ENCODE data around the gene DAPK1.
"Not testable (repeated sequence)": the region's sequence is repeated elsewhere in the genome, so short reads cannot be mapped to it uniquely, and the experiment has no call there.

The DAPK1 gene

DNA sequence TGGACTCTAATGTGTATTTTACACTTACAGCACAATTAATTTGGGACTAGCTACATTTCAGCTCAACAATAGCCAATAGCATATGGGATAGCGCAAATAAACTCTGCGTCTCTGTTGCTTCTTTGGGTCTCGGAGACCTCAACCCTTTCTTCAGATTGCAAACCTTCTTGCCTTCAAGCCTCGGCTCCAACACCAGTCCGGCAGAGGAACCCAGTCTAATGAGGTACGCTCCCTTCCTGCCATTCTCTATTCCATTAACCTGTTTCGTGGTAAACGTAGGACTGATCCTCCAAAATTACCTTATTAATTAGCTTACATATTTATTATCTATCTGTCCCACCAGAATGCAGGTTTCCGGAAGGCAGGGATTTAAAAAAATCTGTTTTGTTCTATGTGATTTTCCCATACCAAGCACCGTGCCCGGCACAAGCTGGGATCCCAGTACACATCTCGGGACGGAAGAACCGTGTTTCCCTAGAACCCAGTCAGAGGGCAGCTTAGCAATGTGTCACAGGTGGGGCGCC is 525 bp upstream of the DAPK1 start:
- Histone ChIP-seq H3K27me3 (ENCODE audit: control insufficient read depth in 5 of 5, insufficient read depth in 4 of 5, low read length in 5 of 5) (peaks cover 0 to 4% (median 0%) of the 10 kb centered on the region in 5 donors), H3K4me3 (ENCODE audit: low read depth in 1 of 5, low read length in 5 of 5) (peak overlapping the region; percentile 70 to 88 (median 83)), H3K9ac (ENCODE audit: low read length in 5 of 5) (peak overlapping the region in 3 of 5 donors; percentile 54 to 82 (median 60)), H3K27ac (ENCODE audit: low read depth, low read length) (no peak overlapping the region), H3K9me3 (ENCODE audit: control insufficient read depth in 5 of 5, low read length in 5 of 5) (no peaks in the 10 kb centered on the region), H3K4me1 (ENCODE audit: control insufficient read depth in 5 of 5, insufficient read depth in 5 of 5, low read length in 5 of 5) (peaks cover 5 to 39% (median 32%) of the 10 kb centered on the region in 5 donors), H3K36me3 (ENCODE audit: control insufficient read depth in 5 of 5, insufficient read depth in 5 of 5, low read length in 5 of 5) (no peaks in the 10 kb centered on the region)

DNA sequence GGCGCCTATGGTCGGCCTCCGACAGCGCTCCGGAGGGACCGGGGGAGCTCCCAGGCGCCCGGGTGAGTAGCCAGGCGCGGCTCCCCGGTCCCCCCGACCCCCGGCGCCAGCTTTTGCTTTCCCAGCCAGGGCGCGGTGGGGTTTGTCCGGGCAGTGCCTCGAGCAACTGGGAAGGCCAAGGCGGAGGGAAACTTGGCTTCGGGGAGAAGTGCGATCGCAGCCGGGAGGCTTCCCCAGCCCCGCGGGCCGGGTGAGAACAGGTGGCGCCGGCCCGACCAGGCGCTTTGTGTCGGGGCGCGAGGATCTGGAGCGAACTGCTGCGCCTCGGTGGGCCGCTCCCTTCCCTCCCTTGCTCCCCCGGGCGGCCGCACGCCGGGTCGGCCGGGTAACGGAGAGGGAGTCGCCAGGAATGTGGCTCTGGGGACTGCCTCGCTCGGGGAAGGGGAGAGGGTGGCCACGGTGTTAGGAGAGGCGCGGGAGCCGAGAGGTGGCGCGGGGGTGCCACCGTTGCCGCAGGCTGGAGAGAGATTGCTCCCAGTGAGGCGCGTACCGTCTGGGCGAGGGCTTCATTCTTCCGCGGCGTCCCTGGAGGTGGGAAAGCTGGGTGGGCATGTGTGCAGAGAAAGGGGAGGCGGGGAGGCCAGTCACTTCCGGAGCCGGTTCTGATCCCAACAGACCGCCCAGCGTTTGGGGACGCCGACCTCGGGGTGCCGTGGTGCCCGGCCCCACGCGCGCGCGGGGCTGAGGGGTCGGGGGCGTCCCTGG is 561 bp downstream of the DAPK1 start:
- Histone ChIP-seq H3K4me3 (ENCODE audit: low read depth in 1 of 5, low read length in 5 of 5) (peak overlapping the region; percentile 48 to 88 (median 83)), H3K9ac (ENCODE audit: low read length in 5 of 5) (peak overlapping the region in 4 of 5 donors; percentile 68 to 84 (median 80)), H3K36me3 (ENCODE audit: control insufficient read depth in 5 of 5, insufficient read depth in 5 of 5, low read length in 5 of 5) (no peaks in the 10 kb centered on the region), H3K27ac (ENCODE audit: low read depth, low read length) (peak overlapping the region; percentile 46), H3K9me3 (ENCODE audit: control insufficient read depth in 5 of 5, low read length in 5 of 5) (no peaks in the 10 kb centered on the region), H3K27me3 (ENCODE audit: control insufficient read depth in 5 of 5, insufficient read depth in 4 of 5, low read length in 5 of 5) (peaks cover 0 to 2% (median 0%) of the 10 kb centered on the region in 5 donors), H3K4me1 (ENCODE audit: control insufficient read depth in 5 of 5, insufficient read depth in 5 of 5, low read length in 5 of 5) (peaks cover 5 to 47% (median 41%) of the 10 kb centered on the region in 5 donors)

DNA sequence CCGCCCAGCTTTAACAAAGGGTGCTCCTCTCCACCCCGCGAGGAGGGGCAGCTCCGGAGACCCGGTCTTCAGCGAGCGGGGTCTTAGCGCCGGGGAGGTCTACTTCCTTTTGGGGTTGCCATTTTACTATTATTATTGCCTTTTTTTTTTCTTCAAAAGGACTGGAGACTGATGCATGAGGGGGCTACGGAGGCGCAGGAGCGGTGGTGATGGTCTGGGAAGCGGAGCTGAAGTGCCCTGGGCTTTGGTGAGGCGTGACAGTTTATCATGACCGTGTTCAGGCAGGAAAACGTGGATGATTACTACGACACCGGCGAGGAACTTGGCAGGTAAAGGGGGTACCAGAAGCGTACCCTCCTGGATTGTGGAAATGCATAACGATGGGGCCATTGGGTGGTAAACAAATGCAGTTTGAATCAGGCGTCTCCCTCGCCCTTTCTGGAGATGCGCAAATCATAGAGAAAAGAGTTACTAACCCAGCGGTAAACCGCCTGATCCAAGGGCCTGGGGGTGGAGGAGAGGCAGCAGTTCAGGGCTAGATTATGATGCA is 1.2 kb downstream of the DAPK1 start:
- no peaks in the 10 kb centered on the region for H3K36me3 ChIP-seq (ENCODE audit: control insufficient read depth in 5 of 5, insufficient read depth in 5 of 5, low read length in 5 of 5)
- H3K27ac ChIP-seq (ENCODE audit: low read depth, low read length): peak overlapping the region; percentile 33
- H3K4me3 ChIP-seq (ENCODE audit: low read depth in 1 of 5, low read length in 5 of 5): peak overlapping the region; percentile 77 to 88 (median 86)
- peak overlapping the region in 4 of 5 donors; percentile 60 to 84 (median 80) for H3K9ac ChIP-seq (ENCODE audit: low read length in 5 of 5)
- H3K9me3 ChIP-seq (ENCODE audit: control insufficient read depth in 5 of 5, low read length in 5 of 5): no peaks in the 10 kb centered on the region
- H3K27me3 ChIP-seq (ENCODE audit: control insufficient read depth in 5 of 5, insufficient read depth in 4 of 5, low read length in 5 of 5): no peaks in the 10 kb centered on the region
- H3K4me1 ChIP-seq (ENCODE audit: control insufficient read depth in 5 of 5, insufficient read depth in 5 of 5, low read length in 5 of 5): peaks cover 5 to 48% (median 41%) of the 10 kb centered on the region in 5 donors

DNA sequence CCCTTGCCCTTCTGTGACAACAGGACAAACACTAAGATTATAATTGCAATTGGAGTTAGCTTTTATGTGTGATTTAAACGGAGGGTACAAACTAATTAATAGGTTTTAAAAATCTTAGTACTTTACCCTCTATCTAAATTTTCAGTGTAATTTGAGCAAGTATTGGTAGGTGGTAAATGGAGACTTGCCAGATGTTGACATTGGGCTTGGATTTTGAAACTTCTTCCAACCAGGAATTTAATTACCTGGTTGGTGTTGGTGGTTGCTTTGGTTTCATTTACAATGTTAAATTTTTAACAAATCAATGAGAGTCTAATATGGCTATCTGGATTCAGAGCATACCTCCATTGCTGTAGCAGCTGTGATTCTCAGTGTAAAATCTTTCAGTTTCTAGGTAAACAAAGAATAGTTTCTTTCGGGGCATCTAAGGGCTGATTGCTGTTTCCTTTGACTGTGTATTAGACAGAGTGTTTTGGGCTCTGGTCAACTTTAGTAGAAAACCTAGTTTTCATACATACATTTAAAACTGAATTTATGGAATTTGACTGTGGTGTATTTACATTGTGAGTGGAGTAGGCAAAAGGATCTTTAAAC is 1.9 kb downstream of the DAPK1 start:
- Histone ChIP-seq H3K9ac (ENCODE audit: low read length in 5 of 5) (peak overlapping the region in 3 of 5 donors; percentile 79 to 84 (median 82)), H3K36me3 (ENCODE audit: control insufficient read depth in 5 of 5, insufficient read depth in 5 of 5, low read length in 5 of 5) (no peaks in the 10 kb centered on the region), H3K27me3 (ENCODE audit: control insufficient read depth in 5 of 5, insufficient read depth in 4 of 5, low read length in 5 of 5) (no peaks in the 10 kb centered on the region), H3K9me3 (ENCODE audit: control insufficient read depth in 5 of 5, low read length in 5 of 5) (no peaks in the 10 kb centered on the region), H3K4me1 (ENCODE audit: control insufficient read depth in 5 of 5, insufficient read depth in 5 of 5, low read length in 5 of 5) (peaks cover 5 to 54% (median 41%) of the 10 kb centered on the region in 5 donors), H3K27ac (ENCODE audit: low read depth, low read length) (peak overlapping the region; percentile 33), H3K4me3 (ENCODE audit: low read depth in 1 of 5, low read length in 5 of 5) (peak overlapping the region; percentile 77 to 88 (median 86))

DNA sequence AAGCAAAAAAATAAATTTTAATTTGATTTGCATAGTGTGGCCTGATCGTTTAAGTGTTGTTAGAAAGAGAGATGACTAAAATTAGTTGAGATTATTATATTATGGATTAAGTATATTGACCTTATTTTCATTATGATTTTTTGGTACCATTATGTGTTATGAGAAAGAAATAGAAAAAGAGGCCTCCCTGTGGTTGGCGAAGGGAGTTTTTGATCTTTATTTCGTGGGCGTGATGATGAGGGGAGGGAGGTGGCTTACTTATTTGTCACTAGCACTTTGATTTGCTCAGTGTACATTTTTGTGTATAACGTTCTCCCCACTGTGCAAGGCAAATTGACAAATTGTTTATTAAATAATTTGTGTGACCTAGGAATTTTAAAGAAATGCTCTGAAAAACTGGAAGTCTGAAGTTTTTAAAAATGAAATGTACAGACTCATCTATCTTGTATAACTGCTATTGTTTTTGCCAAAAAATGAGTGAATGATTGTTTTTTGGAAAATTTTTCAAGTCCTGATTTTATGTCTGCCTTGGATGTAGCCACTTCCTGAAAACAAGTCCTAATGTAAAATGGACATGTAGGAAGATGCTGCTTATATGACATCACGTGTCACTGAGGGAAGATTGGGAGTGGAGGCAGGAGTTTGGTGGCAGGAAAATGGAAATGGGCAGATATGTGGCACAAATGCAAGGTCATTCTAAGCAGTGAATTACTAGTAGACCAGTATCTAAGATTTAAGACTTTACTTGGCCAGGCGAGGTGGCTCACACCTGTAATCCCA is 3.0 kb downstream of the DAPK1 start:
- H3K36me3 ChIP-seq (ENCODE audit: control insufficient read depth in 5 of 5, insufficient read depth in 5 of 5, low read length in 5 of 5): no peaks in the 10 kb centered on the region
- peak overlapping the region in 1 of 5 donors; percentile 11 for H3K9ac ChIP-seq (ENCODE audit: low read length in 5 of 5)
- H3K4me3 ChIP-seq (ENCODE audit: low read depth in 1 of 5, low read length in 5 of 5): no peak overlapping the region
- no peaks in the 10 kb centered on the region for H3K9me3 ChIP-seq (ENCODE audit: control insufficient read depth in 5 of 5, low read length in 5 of 5)
- H3K27me3 ChIP-seq (ENCODE audit: control insufficient read depth in 5 of 5, insufficient read depth in 4 of 5, low read length in 5 of 5): no peaks in the 10 kb centered on the region
- peaks cover 5 to 54% (median 41%) of the 10 kb centered on the region in 5 donors for H3K4me1 ChIP-seq (ENCODE audit: control insufficient read depth in 5 of 5, insufficient read depth in 5 of 5, low read length in 5 of 5)
- no peak overlapping the region for H3K27ac ChIP-seq (ENCODE audit: low read depth, low read length)

DNA sequence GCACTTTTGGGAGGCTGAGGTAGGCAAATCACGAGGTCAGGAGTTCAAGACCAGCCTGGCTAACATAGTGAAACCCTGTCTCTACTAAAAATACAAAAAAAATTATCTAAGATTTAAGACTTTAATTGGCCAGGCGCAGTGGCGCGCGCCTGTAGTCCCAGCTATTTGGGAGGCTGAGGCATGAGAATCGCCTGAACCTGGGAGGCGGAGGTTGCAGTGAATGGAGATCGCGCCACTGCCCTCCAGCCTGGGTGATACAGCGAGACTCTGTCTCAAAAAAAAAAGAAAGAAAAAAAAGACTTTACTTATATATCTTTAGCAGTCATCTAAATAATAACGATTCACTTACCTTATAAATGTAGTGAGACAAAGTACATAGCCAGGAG is 3.6 kb downstream of the DAPK1 start:
- not testable (repeated sequence) for H3K9me3 ChIP-seq (ENCODE audit: control insufficient read depth in 5 of 5, low read length in 5 of 5); H3K4me3 ChIP-seq (ENCODE audit: low read depth in 1 of 5, low read length in 5 of 5); H3K27me3 ChIP-seq (ENCODE audit: control insufficient read depth in 5 of 5, insufficient read depth in 4 of 5, low read length in 5 of 5); H3K36me3 ChIP-seq (ENCODE audit: control insufficient read depth in 5 of 5, insufficient read depth in 5 of 5, low read length in 5 of 5); H3K27ac ChIP-seq (ENCODE audit: low read depth, low read length); H3K9ac ChIP-seq (ENCODE audit: low read length in 5 of 5)
- peaks cover 5 to 54% (median 41%) of the 10 kb centered on the region in 5 donors for H3K4me1 ChIP-seq (ENCODE audit: control insufficient read depth in 5 of 5, insufficient read depth in 5 of 5, low read length in 5 of 5)

DNA sequence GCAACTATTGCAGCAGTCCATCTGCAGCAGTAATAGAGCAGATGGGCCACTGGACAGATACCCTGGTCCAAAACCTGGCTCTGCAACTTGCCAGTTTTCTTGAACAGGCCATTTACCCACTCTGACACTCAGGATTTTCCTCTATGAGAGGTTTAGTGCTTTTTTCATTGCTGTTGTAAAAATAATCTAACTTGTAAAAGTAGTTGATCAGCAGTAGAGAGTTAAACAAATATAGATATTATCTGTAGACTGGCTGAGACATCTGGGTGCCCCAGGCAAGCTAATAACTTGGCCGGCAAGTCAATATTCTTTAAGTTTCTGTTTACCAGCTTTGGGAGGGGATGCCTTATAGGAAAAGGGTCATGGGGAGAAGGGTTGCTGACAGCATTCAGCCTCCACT is 4.1 kb downstream of the DAPK1 start:
- H3K4me3 ChIP-seq (ENCODE audit: low read depth in 1 of 5, low read length in 5 of 5): no peak overlapping the region
- peaks cover 5 to 54% (median 41%) of the 10 kb centered on the region in 5 donors for H3K4me1 ChIP-seq (ENCODE audit: control insufficient read depth in 5 of 5, insufficient read depth in 5 of 5, low read length in 5 of 5)
- H3K27me3 ChIP-seq (ENCODE audit: control insufficient read depth in 5 of 5, insufficient read depth in 4 of 5, low read length in 5 of 5): no peaks in the 10 kb centered on the region
- H3K27ac ChIP-seq (ENCODE audit: low read depth, low read length): peak overlapping the region; percentile 37
- H3K9me3 ChIP-seq (ENCODE audit: control insufficient read depth in 5 of 5, low read length in 5 of 5): no peaks in the 10 kb centered on the region
- no peak overlapping the region for H3K9ac ChIP-seq (ENCODE audit: low read length in 5 of 5)
- no peaks in the 10 kb centered on the region for H3K36me3 ChIP-seq (ENCODE audit: control insufficient read depth in 5 of 5, insufficient read depth in 5 of 5, low read length in 5 of 5)

DNA sequence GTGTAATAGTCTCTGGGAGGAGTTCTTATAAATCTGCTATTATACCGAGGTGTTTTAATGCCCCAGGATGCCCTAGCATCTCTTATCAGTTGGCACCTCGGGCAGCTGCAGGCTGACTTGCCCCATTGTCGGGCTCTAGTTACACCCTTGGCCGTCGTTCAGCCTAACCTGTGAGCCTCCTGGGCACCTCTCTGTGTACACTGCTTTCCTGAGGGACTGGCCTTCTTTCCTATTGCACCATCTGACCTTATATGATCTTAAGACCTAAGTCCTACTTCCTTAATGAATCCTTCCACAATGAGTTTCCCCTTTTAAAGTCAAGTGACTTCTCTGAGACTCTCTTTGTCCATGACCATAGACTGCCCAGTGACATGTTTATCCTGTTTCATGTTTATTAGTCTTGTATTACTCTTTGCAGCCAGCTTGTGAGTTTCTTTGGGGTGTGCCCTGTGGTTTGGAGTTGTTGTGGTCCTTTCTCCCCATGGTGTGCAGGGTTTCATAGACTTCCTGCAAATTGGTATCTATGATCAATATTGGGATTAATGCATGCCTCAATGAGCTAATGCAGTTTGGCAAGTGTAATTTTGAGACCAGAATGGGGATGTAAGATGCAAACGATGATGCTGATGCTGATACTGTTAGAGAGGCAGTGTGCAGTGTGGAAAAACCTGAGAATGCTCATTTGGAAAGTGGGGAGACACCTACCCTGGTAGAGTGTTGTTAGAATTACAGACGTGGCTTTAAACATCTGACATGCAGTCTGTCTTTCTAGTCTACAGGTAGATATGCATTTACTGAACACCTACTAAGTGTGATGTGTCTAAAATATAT is 4.9 kb downstream of the DAPK1 start:
- Histone ChIP-seq H3K27ac (ENCODE audit: low read depth, low read length) (peak overlapping the region; percentile 37), H3K4me1 (ENCODE audit: control insufficient read depth in 5 of 5, insufficient read depth in 5 of 5, low read length in 5 of 5) (peaks cover 2 to 49% (median 36%) of the 10 kb centered on the region in 5 donors), H3K27me3 (ENCODE audit: control insufficient read depth in 5 of 5, insufficient read depth in 4 of 5, low read length in 5 of 5) (no peaks in the 10 kb centered on the region), H3K9me3 (ENCODE audit: control insufficient read depth in 5 of 5, low read length in 5 of 5) (no peaks in the 10 kb centered on the region), H3K4me3 (ENCODE audit: low read depth in 1 of 5, low read length in 5 of 5) (peak overlapping the region in 1 of 5 donors; percentile 5), H3K36me3 (ENCODE audit: control insufficient read depth in 5 of 5, insufficient read depth in 5 of 5, low read length in 5 of 5) (no peaks in the 10 kb centered on the region), H3K9ac (ENCODE audit: low read length in 5 of 5) (no peak overlapping the region)

DNA sequence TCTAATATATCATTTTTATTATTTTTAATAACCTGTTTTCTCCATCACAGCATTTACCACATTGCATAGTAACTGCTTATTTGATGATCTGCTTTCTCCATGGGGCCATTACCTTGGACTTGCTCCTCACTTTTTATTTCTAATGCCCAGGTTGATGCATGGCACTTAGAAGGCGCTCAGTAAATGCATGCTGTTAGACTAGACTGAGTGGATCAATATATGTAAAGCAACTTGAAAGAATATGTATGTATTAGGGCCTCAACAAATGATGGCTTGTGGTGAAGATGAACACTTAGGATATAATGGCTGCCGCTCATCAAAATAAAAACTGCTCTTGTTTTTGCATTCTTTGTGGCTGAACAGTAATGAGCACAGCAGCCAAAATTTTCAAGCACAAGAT is 5.8 kb downstream of the DAPK1 start:
- H3K27ac ChIP-seq (ENCODE audit: low read depth, low read length): no peak overlapping the region
- no peak overlapping the region for H3K9ac ChIP-seq (ENCODE audit: low read length in 5 of 5)
- no peaks in the 10 kb centered on the region for H3K9me3 ChIP-seq (ENCODE audit: control insufficient read depth in 5 of 5, low read length in 5 of 5)
- no peaks in the 10 kb centered on the region for H3K36me3 ChIP-seq (ENCODE audit: control insufficient read depth in 5 of 5, insufficient read depth in 5 of 5, low read length in 5 of 5)
- H3K4me1 ChIP-seq (ENCODE audit: control insufficient read depth in 5 of 5, insufficient read depth in 5 of 5, low read length in 5 of 5): peaks cover 2 to 49% (median 32%) of the 10 kb centered on the region in 5 donors
- H3K27me3 ChIP-seq (ENCODE audit: control insufficient read depth in 5 of 5, insufficient read depth in 4 of 5, low read length in 5 of 5): no peaks in the 10 kb centered on the region
- H3K4me3 ChIP-seq (ENCODE audit: low read depth in 1 of 5, low read length in 5 of 5): no peak overlapping the region
